SK-N-SH treated with all-trans-retinoic acid at 6 μM for 48 hours (cell line): ENCODE results near the gene UBAP2.

Source experiments
- ATAC-seq: fragments of 200-7000 bp; cut with Tn5 transposase; 3 replicates; pipeline ENCODE4 v1.9.1; 2020; ENCODE audit warnings: mild to moderate bottlenecking, moderate library complexity
- ARNTL ChIP-seq: fragments of 450-650 bp; formaldehyde crosslinking; IDR thresholded peaks from 2 replicates; pipeline ENCODE4 v1.5.0; 2020; ENCODE audit warnings: low read depth, mild to moderate bottlenecking, moderate library complexity, borderline replicate concordance
- BACH2 ChIP-seq: fragments of 250-450 bp; sonication (Bioruptor Pico); IDR thresholded peaks from 2 replicates; pipeline ENCODE4 v1.9.0; 2021; ENCODE audit warnings: mild to moderate bottlenecking, borderline replicate concordance
- CSDC2 ChIP-seq: fragments of 250-450 bp; sonication (Bioruptor Pico); IDR thresholded peaks from 2 replicates; pipeline ENCODE4 v1.5.0; 2020; ENCODE audit warnings: mild to moderate bottlenecking, moderate library complexity
- GLIS3 ChIP-seq: fragments of 250-450 bp; sonication (Bioruptor Pico); IDR thresholded peaks from 2 replicates; pipeline ENCODE4 v1.5.0; 2020; ENCODE audit warnings: mild to moderate bottlenecking, moderate library complexity
- ISL1 ChIP-seq: fragments of 250-450 bp; sonication (Bioruptor Pico); IDR thresholded peaks from 2 replicates; pipeline ENCODE4 v2.1.2; 2022; ENCODE audit warnings: mild to moderate bottlenecking, moderate library complexity
- OSR1 ChIP-seq: fragments of 250-450 bp; sonication (Bioruptor Pico); IDR thresholded peaks from 2 replicates; pipeline ENCODE4 v1.8.0; 2022; ENCODE audit warnings: moderate library complexity, mild to moderate bottlenecking, inconsistent platforms
- PPARA ChIP-seq: fragments of 250-450 bp; sonication (Bioruptor Pico); IDR thresholded peaks from 2 replicates; pipeline ENCODE4 v1.5.0; 2020; ENCODE audit warnings: mild to moderate bottlenecking, borderline replicate concordance
- RARB ChIP-seq: fragments of 250-450 bp; sonication (Bioruptor Pico); IDR thresholded peaks from 2 replicates; pipeline ENCODE4 v1.8.0; 2021; ENCODE audit warnings: mild to moderate bottlenecking, moderate library complexity
- SNAI2 ChIP-seq: fragments of 250-450 bp; sonication (Bioruptor Pico); IDR thresholded peaks from 2 replicates; pipeline ENCODE4 v1.5.0; 2020; ENCODE audit warnings: mild to moderate bottlenecking, moderate library complexity
- TOX ChIP-seq: fragments of 250-450 bp; sonication (Bioruptor Pico); IDR thresholded peaks from 2 replicates; pipeline ENCODE4 v1.8.0; 2021; ENCODE audit warnings: mild to moderate bottlenecking, moderate library complexity, borderline replicate concordance
- ZC3H10 ChIP-seq: fragments of 250-450 bp; sonication (Bioruptor Pico); IDR thresholded peaks from 2 replicates; pipeline ENCODE4 v1.5.1; 2021; ENCODE audit warnings: mild to moderate bottlenecking, moderate library complexity
- ZFP3 ChIP-seq: fragments of 250-450 bp; sonication (Bioruptor Pico); IDR thresholded peaks from 2 replicates; pipeline ENCODE4 v1.5.0; 2020; ENCODE audit warnings: mild to moderate bottlenecking, moderate library complexity
- ZFP30 ChIP-seq: fragments of 450-650 bp; formaldehyde crosslinking; IDR thresholded peaks from 2 replicates; pipeline ENCODE4 v1.5.0; 2022; ENCODE audit warnings: mild to moderate bottlenecking, moderate library complexity
- ZNF565 ChIP-seq: fragments of 450-650 bp; formaldehyde crosslinking; conservative IDR thresholded peaks from 2 replicates; pipeline ENCODE4 v1.5.0; 2020; ENCODE audit warnings: low read depth, mild to moderate bottlenecking, moderate library complexity
- ZNF70 ChIP-seq: fragments of 450-650 bp; formaldehyde crosslinking; IDR thresholded peaks from 2 replicates; pipeline ENCODE4 v1.5.0; 2020; ENCODE audit warnings: mild to moderate bottlenecking, moderate library complexity
- ZNF8 ChIP-seq: fragments of 450-650 bp; formaldehyde crosslinking; IDR thresholded peaks from 2 replicates; pipeline ENCODE4 v1.5.0; 2020; ENCODE audit warnings: mild to moderate bottlenecking, moderate library complexity
- TF ChIP-seq, protein P1 (sequence below): fragments of 250-450 bp; sonication (Bioruptor Pico); IDR thresholded peaks from 2 replicates; pipeline ENCODE4 v1.5.1; 2021; ENCODE audit warnings: mild to moderate bottlenecking, moderate library complexity
- TF ChIP-seq, protein P2 (sequence below): fragments of 250-450 bp; sonication (Bioruptor Pico); IDR thresholded peaks from 2 replicates; pipeline ENCODE4 v1.8.0; 2021; ENCODE audit warnings: low read depth, mild to moderate bottlenecking, moderate library complexity, borderline replicate concordance
- TF ChIP-seq, protein P3 (sequence below): fragments of 250-450 bp; sonication (Bioruptor Pico); IDR thresholded peaks from 2 replicates; pipeline ENCODE4 v1.5.0; 2020; ENCODE audit warnings: mild to moderate bottlenecking, moderate library complexity
- TF ChIP-seq, protein P4 (sequence below): fragments of 250-450 bp; sonication (Bioruptor Pico); IDR thresholded peaks from 2 replicates; pipeline ENCODE4 v1.8.0; 2020; ENCODE audit warnings: mild to moderate bottlenecking, moderate library complexity, borderline replicate concordance
- TF ChIP-seq, protein P5 (sequence below): fragments of 250-450 bp; sonication (Bioruptor Pico); IDR thresholded peaks from 2 replicates; pipeline ENCODE4 v1.5.1; 2020; ENCODE audit warnings: low read depth, mild to moderate bottlenecking, moderate library complexity

Gene UBAP2

DNA sequence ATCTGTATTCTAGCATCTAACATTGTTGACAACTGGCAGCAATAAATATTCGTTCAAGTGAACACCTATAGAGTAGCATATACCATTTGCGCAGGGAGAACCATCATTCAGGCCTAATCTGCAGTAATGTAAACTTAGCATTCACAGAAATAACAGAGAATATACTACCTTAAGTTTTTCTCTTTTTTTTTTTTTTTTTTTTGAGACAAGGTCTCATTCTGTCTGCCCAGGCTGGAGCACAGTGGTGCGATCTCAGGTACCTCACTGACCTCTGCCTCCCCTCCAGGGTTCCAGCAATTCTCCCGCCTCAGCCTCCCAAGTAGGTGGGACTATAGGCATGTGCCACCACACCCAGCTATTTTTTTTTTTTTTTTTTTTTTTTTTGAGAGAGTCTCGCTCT lies 12.1 kb downstream of the UBAP2 start:
- TF ChIP-seq TOX (no peak), ARNTL (CRISPR knock-in tag) (no peak), ZNF8 (CRISPR knock-in tag) (no peak), ISL1 (CRISPR knock-in tag) (no peak)
- ATAC-seq = no peak

DNA sequence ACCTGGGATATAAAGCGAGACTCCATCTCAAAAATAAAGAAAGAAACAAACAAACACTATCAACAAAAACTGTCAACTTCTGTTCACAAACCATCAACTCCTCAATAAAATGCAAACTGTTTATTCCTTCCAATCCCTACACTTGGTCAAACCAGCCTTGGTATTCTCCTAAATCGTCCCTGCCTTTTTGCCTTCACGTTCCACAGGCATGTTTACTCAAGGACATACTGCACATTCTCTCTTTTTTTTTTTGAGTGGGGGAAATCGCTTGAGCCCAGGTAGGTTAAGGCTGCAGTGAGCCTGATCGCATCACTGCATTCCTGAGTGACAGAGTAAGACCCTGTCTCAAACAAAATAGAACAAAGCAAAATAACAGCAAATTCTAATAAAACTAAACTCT lies 13.0 kb downstream of the UBAP2 start:
- no peak for ATAC-seq
- no peak for TF ChIP-seq BACH2 (CRISPR knock-in tag)
- TF ChIP-seq, protein P1, sequence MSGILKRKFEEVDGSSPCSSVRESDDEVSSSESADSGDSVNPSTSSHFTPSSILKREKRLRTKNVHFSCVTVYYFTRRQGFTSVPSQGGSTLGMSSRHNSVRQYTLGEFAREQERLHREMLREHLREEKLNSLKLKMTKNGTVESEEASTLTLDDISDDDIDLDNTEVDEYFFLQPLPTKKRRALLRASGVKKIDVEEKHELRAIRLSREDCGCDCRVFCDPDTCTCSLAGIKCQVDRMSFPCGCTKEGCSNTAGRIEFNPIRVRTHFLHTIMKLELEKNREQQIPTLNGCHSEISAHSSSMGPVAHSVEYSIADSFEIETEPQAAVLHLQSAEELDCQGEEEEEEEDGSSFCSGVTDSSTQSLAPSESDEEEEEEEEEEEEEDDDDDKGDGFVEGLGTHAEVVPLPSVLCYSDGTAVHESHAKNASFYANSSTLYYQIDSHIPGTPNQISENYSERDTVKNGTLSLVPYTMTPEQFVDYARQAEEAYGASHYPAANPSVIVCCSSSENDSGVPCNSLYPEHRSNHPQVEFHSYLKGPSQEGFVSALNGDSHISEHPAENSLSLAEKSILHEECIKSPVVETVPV (CRISPR knock-in tag) = no peak
- no peak for TF ChIP-seq GLIS3 (CRISPR knock-in tag)
- TF ChIP-seq ZNF565 (CRISPR knock-in tag) = no peak
- no peak for TF ChIP-seq TOX
- no peak for TF ChIP-seq ZFP3 (CRISPR knock-in tag)
- no peak for TF ChIP-seq CSDC2

DNA sequence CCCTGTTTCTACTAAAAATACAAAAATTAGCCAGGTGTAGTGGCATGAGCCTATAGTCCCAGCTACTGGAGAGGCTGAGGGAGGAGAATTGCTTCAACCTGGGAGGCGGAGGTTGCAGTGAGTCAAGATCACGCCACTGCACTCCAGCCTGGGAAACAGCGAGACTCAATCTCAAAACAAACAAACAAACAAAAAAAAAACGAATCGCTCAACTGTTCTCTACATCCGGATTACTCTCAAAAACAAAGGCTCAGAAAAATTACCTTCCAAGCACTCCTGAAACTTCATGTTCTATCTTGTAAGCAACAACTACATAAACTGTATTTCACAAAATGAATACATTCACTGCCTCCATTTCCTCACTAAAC lies 14.0 kb downstream of the UBAP2 start:
- TF ChIP-seq ZC3H10 (CRISPR knock-in tag) (no peak), ZNF8 (CRISPR knock-in tag) (no peak), RARB (no peak), OSR1 (no peak), ZFP30 (no peak), TOX (no peak), PPARA (no peak), ZNF70 (CRISPR knock-in tag) (no peak), GLIS3 (CRISPR knock-in tag) (no peak), BACH2 (CRISPR knock-in tag) (no peak), ISL1 (CRISPR knock-in tag) (no peak), CSDC2 (no peak), ZFP3 (CRISPR knock-in tag) (no peak), SNAI2 (no peak)
- TF ChIP-seq, protein P2, sequence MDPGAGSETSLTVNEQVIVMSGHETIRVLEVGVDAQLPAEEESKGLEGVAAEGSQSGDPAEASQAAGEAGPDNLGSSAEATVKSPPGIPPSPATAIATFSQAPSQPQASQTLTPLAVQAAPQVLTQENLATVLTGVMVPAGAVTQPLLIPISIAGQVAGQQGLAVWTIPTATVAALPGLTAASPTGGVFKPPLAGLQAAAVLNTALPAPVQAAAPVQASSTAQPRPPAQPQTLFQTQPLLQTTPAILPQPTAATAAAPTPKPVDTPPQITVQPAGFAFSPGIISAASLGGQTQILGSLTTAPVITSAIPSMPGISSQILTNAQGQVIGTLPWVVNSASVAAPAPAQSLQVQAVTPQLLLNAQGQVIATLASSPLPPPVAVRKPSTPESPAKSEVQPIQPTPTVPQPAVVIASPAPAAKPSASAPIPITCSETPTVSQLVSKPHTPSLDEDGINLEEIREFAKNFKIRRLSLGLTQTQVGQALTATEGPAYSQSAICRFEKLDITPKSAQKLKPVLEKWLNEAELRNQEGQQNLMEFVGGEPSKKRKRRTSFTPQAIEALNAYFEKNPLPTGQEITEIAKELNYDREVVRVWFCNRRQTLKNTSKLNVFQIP (CRISPR knock-in tag) = no peak
- TF ChIP-seq, protein P1 (CRISPR knock-in tag) = no peak
- TF ChIP-seq, protein P3, sequence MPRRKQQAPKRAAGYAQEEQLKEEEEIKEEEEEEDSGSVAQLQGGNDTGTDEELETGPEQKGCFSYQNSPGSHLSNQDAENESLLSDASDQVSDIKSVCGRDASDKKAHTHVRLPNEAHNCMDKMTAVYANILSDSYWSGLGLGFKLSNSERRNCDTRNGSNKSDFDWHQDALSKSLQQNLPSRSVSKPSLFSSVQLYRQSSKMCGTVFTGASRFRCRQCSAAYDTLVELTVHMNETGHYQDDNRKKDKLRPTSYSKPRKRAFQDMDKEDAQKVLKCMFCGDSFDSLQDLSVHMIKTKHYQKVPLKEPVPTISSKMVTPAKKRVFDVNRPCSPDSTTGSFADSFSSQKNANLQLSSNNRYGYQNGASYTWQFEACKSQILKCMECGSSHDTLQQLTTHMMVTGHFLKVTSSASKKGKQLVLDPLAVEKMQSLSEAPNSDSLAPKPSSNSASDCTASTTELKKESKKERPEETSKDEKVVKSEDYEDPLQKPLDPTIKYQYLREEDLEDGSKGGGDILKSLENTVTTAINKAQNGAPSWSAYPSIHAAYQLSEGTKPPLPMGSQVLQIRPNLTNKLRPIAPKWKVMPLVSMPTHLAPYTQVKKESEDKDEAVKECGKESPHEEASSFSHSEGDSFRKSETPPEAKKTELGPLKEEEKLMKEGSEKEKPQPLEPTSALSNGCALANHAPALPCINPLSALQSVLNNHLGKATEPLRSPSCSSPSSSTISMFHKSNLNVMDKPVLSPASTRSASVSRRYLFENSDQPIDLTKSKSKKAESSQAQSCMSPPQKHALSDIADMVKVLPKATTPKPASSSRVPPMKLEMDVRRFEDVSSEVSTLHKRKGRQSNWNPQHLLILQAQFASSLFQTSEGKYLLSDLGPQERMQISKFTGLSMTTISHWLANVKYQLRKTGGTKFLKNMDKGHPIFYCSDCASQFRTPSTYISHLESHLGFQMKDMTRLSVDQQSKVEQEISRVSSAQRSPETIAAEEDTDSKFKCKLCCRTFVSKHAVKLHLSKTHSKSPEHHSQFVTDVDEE (CRISPR knock-in tag) = no peak
- TF ChIP-seq, protein P4, sequence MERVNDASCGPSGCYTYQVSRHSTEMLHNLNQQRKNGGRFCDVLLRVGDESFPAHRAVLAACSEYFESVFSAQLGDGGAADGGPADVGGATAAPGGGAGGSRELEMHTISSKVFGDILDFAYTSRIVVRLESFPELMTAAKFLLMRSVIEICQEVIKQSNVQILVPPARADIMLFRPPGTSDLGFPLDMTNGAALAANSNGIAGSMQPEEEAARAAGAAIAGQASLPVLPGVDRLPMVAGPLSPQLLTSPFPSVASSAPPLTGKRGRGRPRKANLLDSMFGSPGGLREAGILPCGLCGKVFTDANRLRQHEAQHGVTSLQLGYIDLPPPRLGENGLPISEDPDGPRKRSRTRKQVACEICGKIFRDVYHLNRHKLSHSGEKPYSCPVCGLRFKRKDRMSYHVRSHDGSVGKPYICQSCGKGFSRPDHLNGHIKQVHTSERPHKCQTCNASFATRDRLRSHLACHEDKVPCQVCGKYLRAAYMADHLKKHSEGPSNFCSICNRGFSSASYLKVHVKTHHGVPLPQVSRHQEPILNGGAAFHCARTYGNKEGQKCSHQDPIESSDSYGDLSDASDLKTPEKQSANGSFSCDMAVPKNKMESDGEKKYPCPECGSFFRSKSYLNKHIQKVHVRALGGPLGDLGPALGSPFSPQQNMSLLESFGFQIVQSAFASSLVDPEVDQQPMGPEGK (CRISPR knock-in tag) = no peak
- TF ChIP-seq, protein P5, sequence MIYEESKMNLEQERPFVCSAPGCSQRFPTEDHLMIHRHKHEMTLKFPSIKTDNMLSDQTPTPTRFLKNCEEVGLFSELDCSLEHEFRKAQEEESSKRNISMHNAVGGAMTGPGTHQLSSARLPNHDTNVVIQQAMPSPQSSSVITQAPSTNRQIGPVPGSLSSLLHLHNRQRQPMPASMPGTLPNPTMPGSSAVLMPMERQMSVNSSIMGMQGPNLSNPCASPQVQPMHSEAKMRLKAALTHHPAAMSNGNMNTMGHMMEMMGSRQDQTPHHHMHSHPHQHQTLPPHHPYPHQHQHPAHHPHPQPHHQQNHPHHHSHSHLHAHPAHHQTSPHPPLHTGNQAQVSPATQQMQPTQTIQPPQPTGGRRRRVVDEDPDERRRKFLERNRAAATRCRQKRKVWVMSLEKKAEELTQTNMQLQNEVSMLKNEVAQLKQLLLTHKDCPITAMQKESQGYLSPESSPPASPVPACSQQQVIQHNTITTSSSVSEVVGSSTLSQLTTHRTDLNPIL = no peak
- no peak for ATAC-seq
